Measurements from ENCODE around the gene ANKRD33B.
"Not testable (repeated sequence)": the region's sequence is repeated elsewhere in the genome, so short reads cannot be mapped to it uniquely, and the experiment has no call there.

ANKRD33B gene

DNA sequence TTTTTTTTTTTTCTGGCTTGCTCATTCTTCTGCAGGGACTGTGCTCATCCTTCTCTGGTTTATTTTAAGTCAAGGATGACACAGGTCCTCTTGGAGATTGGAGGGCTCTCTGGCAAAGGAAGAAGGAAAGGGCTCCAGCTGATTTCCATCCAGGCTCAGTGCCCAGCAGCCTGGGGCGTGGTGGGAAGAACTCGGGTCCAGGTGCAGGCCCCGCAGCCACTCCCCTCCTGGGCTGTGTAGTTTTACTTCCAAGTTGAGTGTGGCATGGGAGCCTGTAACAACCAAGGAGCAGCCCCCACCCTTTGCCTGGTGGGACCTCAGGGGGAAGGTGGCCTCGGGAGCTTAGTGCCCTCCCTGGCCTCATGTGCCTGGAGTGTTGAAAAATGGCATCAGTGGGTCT is 58.9 kb downstream of the ANKRD33B start:
- no peak for DNase-seq

- DNase-seq = peak; percentile 87 to 98
These were observed 59.5 kb downstream of the ANKRD33B start for GRCh38 chr5:10623305-10623910.

DNA sequence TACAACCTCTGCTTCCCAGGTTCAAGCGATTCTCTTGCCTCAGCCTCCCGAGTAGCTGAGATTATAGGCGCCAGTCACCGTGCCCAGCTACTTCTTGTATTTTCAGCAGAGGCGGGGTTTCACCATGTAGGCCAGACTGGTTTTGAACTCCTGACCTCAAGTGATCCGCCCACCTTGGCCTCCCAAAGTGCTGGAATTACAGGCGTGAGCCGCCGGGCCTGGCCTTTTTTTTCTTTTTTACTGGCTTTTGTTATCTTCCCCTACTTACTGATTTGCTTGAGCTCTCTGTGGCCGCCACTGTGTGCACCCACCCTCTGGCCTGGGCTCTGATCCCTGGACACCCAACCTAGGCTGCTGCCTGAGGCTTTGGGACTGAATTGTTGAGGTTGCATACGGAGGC is 60.3 kb downstream of the ANKRD33B start:
- DNase-seq = no peak

DNA sequence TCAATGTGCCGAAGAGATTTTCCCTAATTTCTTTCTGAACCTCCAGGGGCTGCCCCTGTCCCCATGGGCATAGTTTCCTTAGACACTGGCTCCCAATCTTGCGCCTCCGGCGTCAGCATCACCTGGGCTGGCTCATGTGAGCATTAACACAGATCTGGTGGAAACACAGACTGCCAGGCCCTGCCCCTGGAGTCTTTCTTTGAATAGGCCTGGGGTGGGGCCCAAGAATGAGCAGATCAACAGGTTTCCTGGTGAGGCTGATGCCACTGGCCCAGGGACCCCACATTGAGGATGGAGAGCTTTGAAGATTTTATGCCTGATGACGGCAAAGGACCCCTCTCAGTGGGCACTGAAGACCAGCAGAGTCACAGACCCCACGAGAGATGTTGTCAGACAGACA is 60.8 kb downstream of the ANKRD33B start:
- DNase-seq = no peak

- peak in 1 of 2 experiments; percentile 50 for DNase-seq
These were observed 62.0 kb downstream of the ANKRD33B start for GRCh38 chr5:10625700-10626472.

GRCh38 chr5:10626473-10627013 is 62.7 kb downstream of the ANKRD33B start:
- no peak for DNase-seq

GRCh38 chr5:10627160-10627701 is 63.4 kb downstream of the ANKRD33B start:
- DNase-seq = peak in 1 of 2 experiments; percentile 66

DNA sequence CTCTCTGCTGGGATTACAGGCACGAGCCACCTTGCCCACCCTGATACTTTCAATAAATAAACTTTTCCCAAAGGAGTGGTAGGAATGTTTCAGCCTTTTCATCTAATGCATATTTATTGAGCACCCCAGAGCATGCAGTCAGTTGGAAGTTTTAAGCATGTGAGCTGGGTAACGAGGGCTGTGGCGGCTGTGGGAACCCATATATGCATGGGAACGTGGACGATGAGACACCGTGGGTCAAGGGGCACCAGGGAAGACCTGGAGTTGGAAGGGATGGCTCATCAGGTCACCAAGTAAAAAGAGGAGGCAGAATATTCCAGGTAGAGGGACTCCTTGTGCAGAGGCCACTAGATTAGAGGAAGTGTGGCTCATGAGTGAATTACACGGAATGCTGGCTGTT is 64.7 kb downstream of the ANKRD33B start:
- no peak for DNase-seq

DNA sequence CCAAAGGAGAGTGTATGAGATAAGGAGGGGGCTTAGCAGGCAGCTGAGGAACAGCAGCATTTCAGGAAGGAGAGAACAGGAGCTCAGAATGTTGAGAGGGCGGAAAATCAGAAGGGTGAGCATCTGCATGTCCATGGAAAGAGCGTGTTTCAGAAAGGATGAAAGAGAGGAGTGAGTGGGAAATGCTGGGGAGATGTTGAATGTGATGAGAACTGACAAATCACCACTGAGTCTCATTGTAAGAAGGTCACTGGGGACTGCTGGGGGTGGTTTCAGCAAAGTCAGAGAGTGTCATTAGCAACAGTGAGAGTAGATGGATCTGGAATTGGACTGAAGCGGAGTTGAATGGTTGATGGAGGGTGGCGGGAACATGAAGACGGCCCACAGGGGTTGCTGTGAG is 65.8 kb downstream of the ANKRD33B start:
- DNase-seq = no peak

DNA sequence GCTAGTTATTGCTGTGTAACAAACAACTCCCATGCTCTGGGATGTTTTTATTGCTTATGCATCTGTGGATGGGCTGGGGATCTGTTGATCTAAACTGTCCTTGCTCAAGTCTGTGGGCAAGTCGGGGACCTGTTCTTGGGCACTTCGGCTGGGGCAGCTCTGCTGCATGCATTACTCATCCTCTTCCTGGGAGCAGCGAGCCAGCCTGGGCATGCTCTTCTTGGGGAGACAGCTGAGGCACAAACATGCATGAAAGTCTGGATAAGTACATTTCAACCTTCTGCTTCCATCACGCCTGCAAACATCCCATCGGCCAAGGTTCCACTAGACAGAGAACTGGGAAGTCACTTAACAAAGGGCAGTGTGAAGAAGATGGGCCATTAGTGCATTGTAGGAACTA is 66.3 kb downstream of the ANKRD33B start:
- no peak for DNase-seq

DNA sequence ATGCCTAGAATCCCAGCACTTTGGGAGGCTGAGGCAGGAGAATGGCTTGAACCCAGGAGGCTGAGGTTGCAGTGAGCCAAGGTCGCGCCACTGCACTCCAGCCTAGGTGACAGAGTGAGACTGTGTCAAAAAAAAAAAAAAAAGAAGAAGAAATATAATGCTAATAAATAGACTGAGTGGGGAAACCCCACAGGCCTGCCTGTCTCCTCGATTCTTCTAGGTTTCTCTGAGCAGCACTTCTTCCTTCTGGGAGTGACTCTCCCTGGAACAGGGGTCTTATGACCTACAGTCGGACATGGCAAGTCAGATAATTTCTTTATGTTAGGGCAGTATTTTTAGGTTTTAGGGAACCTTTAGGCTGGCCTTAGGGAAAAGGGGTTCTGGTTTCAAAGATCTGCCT is 66.9 kb downstream of the ANKRD33B start:
- not testable (repeated sequence) for DNase-seq

DNA sequence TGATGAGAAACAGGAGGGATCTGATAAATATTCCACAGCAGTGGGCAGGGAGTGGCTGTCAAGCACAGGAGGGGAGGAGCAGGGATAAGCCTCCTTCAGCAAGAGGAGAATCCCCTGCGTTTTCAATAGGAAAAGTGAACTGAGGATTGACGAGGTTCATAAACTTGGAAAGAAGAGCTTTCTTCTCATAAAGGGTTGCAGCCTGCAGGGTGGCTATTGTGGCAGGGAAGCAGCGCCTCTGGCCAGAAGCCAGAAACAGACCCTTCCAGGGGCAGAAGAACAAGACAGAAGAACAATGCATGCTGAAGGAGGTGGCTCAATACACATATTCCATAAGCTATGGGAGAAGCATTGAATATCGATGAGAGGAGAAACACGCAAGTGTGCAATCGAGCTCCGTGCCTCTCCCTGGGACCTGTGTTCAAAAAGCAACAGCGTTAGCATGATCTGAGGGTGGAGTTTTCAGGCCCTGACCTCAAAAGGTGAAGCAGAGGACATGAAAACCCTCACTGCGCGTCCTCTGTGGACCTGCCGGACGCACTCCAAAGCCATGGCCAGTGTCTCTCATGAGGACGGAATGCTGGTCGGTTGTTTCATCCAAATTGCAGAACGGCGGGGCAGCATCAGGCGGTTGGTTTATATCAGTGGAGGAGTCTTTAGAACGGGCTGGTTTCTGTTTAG is 67.6 kb downstream of the ANKRD33B start:
- DNase-seq = no peak

DNA sequence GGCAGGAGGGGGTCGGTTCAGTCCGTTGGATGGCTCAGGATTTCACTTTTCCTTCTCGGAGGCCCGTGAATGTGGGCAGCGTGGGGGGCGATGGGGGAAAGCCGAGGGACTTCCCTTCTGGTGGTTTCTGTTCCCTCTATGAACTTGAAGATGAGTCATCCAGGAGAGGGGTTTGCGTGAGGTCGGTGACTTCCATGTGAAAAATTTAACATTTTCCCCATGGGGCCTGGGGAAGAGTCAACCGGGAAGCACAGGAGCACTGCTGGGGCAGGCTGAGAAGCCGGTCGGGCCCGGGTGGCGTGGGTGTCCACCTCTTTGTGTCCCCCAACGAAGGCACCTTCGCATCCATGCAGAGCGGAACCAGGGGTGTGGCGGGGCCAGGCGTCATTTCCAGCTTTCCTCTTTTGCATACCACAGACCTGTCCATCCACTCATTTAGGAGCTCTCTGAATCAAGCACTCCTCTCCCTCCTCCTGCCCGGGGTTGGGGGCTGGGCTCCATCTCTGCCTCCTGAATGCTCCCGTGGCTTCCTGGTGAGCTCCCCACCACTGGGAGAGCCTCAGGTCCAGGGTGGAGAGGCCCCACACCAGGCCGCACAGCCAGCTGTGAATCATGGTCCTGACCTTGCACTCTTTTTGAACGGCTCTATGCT is 68.4 kb downstream of the ANKRD33B start:
- DNase-seq = no peak

GRCh38 chr5:10633271-10634049 is 69.6 kb downstream of the ANKRD33B start:
- no peak for DNase-seq

DNA sequence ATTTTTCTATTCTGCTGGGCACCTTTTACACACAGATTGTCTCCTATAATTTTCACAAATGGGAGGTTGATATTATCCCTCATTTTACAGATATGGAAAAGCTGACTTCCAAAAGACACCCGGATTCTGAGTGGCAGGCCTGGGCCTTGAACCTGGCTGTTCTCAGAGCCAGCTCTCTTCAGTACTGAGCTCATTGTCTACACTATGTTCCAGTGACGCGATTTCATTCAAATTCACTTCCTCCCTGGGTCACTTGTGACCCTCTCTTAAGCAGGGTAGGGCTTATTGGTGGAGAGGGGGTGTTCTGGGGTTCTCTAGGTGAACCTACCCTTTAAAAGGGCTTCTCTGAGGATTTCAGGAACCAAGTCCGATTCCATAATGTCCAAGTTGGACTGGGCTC is 70.2 kb downstream of the ANKRD33B start:
- DNase-seq = no peak

DNA sequence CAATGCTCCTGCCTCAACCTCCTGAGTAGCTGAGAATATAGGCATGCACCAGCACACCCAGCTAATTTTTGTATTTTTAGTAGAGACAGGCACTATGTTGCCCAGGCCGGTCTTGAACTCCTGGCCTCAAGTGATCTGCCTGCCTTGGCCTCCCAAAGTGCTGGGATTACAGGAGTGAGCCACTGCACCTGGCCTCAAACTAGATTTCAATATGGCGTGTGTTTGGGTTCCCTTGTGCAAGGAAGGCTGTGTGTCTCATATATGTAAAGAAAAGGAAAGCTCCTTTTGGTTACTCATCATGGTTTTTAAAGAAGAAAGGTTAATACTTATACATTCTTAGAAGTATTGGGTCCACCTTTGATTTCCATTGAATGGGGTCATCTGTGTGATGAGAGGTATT is 70.7 kb downstream of the ANKRD33B start:
- no peak for DNase-seq

DNA sequence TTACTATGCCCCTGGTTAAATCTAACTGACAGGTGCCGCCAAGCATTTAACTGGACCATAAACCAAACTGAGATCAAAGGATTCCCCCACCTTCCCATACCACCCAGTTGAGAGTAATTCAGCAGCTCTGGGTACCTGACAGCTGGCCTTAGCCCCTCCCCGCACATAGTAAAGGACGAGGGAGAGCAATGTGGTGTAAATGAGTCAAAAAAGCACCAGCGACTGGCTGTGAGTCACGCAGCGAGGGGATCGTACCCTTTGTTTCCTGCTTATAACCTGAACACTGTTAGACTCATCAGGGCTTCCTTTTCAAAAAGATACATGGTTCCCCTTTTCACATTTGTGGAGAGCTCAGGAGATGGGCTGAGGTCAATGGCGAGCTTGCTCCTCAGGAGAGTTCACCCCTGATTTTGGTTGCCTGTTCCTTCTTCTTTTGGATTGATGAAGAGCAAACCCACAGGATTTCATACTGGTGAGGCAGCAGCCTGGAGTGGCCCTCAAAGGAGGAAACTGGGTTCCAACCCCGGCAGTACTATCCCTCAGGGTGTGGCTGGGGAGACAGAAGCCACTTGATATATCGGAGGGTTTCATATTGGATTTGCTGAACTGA is 71.5 kb downstream of the ANKRD33B start:
- no peak for DNase-seq

DNA sequence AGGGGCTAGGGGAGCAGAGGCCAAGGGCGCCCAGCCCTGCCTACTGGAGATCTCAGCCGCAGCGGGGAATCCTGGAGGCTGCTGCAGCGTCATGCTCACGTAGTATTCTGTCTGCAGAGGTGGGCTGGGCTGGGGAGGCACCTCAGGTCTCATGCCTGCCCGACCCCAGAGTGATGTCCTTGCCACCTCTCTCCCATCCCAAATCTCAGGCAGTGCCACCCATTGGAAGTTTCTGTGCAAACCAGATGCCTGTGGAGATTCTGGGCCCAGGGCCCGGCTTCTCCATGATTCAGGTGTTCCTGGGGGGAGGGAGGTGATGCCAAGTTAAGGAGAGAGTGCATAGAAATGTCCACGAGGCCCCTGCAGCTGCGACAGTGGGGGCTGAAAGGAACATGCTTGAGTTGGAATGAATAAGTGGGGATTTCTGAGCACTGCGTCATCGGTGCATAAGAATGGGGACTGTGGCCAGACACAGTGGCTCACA is 72.0 kb downstream of the ANKRD33B start:
- DNase-seq = no peak

GRCh38 chr5:10636363-10637142 is 72.7 kb downstream of the ANKRD33B start:
- DNase-seq = no peak

GRCh38 chr5:10637944-10638343 is 74.1 kb downstream of the ANKRD33B start:
- no peak for DNase-seq

DNA sequence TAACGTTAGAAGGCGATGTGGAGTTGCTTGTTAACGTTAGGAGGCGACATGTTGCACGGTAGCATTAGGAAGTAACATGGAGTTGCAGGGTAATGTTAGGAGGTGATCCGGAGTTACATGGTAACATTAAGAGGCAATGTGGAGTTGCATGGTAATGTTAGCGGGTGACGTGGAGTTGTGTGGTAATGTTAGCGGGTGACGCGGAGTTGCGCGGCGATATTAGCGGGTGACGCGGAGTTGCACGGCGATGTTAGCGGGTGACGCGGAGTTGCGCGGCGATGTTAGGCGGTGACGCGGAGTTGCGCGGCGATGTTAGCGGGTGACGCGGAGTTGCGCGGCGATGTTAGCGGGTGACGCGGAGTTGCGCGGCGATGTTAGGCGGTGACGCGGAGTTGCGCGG is 74.9 kb downstream of the ANKRD33B start:
- DNase-seq = not testable (repeated sequence)
